ENCODE results near the gene DACH2. TPM values are rescaled to one million over a fixed set of nuclear protein-coding genes. Genes with fewer than 3 reads are reported as not detected.
A peak's percentile ranks its signal among the peaks of the same experiment; 100 is the strongest.

Gene DACH2
- total and polyA plus RNA-seq, 11 donors, result not detected

DNA sequence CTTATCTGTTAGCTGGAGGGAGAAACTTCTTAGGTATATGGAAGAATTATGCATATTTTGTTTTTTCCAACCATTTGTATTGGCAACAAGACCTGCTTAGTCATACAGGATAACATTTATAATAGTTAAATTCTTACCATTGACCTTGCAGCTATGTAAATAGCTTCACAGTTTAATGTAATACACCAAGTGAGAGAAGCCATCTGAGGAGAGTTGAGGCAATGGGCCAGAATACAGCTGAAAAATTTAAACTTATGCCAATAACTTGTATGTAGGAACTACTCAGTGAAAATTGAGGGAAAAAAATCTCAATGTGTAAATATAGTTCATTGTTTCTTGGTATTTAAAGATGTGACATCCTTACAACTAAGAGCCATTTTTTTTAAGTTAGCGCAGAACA, 273.5 kb downstream of the DACH2 start:
- Histone ChIP-seq H3K27me3 (no peaks in the 10 kb centered on the region), H3K9me3 (no peaks in the 10 kb centered on the region), H3K36me3 (no peaks in the 10 kb centered on the region), H3K4me3 (no peak overlapping the region), H3K4me1 (no peaks in the 10 kb centered on the region), H3K27ac (no peak overlapping the region)
- 76 to 93% (median 83%) methylated on average over 1 of the region's 1 CpG for WGBS, 4 donors
- intact Hi-C loops (cut with DNase I), result no loop called here
- no peak for DNase-seq
- TF ChIP-seq POLR2A (IDR thresholded peaks at IDR 0.05), result no peak
- TF ChIP-seq, protein P1, sequence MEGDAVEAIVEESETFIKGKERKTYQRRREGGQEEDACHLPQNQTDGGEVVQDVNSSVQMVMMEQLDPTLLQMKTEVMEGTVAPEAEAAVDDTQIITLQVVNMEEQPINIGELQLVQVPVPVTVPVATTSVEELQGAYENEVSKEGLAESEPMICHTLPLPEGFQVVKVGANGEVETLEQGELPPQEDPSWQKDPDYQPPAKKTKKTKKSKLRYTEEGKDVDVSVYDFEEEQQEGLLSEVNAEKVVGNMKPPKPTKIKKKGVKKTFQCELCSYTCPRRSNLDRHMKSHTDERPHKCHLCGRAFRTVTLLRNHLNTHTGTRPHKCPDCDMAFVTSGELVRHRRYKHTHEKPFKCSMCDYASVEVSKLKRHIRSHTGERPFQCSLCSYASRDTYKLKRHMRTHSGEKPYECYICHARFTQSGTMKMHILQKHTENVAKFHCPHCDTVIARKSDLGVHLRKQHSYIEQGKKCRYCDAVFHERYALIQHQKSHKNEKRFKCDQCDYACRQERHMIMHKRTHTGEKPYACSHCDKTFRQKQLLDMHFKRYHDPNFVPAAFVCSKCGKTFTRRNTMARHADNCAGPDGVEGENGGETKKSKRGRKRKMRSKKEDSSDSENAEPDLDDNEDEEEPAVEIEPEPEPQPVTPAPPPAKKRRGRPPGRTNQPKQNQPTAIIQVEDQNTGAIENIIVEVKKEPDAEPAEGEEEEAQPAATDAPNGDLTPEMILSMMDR (IDR thresholded peaks at IDR 0.05), result no peak
- no peak for ATAC-seq

DNA sequence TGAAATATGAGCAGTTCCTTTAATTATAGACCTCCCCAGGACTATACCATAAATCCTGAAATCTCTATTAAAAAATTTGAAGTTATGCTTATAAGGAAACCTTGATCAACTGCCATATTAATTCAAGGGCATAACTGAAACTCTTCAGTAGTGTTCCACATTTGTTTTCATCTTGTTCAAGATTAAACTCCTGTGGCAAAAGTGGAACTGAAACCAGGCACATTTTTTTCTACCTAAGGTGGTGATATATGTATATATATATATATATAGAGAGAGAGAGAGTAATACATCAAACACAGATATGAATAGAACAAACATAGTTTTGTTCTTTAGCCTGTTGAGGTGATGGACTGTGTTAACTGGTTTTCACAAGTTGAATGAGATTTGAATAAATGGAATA, 287.9 kb downstream of the DACH2 start:
- ATAC-seq, result no peak

DNA sequence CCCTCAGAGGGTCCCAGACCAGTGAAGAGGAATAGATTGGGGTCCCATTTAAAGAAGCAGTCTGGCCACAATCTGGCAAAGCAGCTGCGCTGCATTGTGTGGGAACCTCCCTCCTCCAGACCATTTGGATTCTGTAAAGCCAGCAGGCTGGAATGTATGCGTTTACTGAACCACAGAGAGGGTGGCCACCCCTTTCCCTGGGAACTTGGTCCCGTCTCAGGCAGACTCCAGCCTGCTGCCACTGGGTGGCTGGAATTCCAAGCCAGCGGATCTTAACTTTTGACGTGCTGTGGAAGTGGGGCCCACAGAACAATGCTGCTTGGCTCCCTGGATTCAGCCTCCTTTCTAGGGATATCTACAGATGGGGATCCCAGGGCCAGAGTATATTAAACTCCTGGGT, 307.2 kb downstream of the DACH2 start:
- H3K36me3 ChIP-seq, result no peaks in the 10 kb centered on the region
- no peak for ATAC-seq
- peak in 1 of 5 donors; percentile 10 for DNase-seq
- no peaks in the 10 kb centered on the region for H3K27me3 ChIP-seq
- no peak overlapping the region for H3K4me3 ChIP-seq
- no peak overlapping the region for H3K27ac ChIP-seq
- WGBS, 4 donors, result 65 to 69% (median 66%) methylated on average over 4 to 5 of the region's 5 CpGs
- intact Hi-C loops (cut with DNase I), result no loop called here
- no peaks in the 10 kb centered on the region for H3K9me3 ChIP-seq
- TF ChIP-seq, protein P1 (IDR thresholded peaks at IDR 0.05), result no peak
- no peak for TF ChIP-seq POLR2A (IDR thresholded peaks at IDR 0.05)
- H3K4me1 ChIP-seq, result no peaks in the 10 kb centered on the region

More for the DNA sequence above, 287.9 kb downstream of the DACH2 start:
- H3K4me1 ChIP-seq, result no peaks in the 10 kb centered on the region
- DNase-seq, result no peak
- H3K27ac ChIP-seq, result no peak overlapping the region
- no peak overlapping the region for H3K4me3 ChIP-seq
- intact Hi-C loops (cut with DNase I), result no loop called here
- TF ChIP-seq, protein P1 (IDR thresholded peaks at IDR 0.05), result no peak
- TF ChIP-seq POLR2A (IDR thresholded peaks at IDR 0.05), result no peak
- no peaks in the 10 kb centered on the region for H3K9me3 ChIP-seq
- no peaks in the 10 kb centered on the region for H3K36me3 ChIP-seq
- no peaks in the 10 kb centered on the region for H3K27me3 ChIP-seq

DNA sequence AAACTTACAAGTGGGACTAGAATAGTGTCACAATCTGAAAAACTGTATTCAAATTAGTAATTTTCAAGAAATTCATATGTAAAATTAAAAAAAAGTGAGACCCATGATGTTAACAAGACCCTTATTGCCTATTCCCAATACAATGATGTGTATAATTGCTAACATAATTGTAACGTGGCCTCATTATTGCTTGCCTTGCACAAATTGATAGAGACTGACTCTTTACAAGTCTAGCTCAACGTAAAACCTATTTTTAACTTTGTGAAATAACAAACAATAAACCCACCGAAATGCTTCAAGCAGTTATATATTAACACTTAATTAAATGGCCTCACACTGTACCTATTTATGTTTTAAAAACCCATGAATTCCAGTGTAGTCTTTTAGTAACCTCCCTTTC, 312.5 kb downstream of the DACH2 start:
- Histone ChIP-seq H3K4me1 (no peaks in the 10 kb centered on the region), H3K9me3 (peaks cover 0 to 4% (median 0%) of the 10 kb centered on the region in 12 donors), H3K36me3 (no peaks in the 10 kb centered on the region), H3K27me3 (no peaks in the 10 kb centered on the region), H3K4me3 (no peak overlapping the region), H3K27ac (no peak overlapping the region)
- 46 to 70% (median 55%) methylated on average over 3 of the region's 3 CpGs for WGBS, 4 donors
- TF ChIP-seq POLR2A (IDR thresholded peaks at IDR 0.05), result no peak
- TF ChIP-seq, protein P1 (IDR thresholded peaks at IDR 0.05), result no peak
- no peak for ATAC-seq
- intact Hi-C loops (cut with DNase I), result no loop called here
- DNase-seq, result no peak
